GM21447 (cell line): Measurements from ENCODE around the gene RAD50.
"Not testable (repeated sequence)": the region's sequence is repeated elsewhere in the genome, so short reads cannot be mapped to it uniquely, and the experiment has no call there.

ENCODE experiments used
- ATAC-seq: cut with Tn5 transposase; IDR thresholded peaks from one replicate; pipeline ENCODE4 v1.9.1; 2021; ENCODE audit not compliant: unreplicated experiment

Gene RAD50

GRCh38 chr5:132628814-132629213, 72.0 kb downstream of the RAD50 start:
- ATAC-seq, result no peak

- peak; percentile 63 for ATAC-seq
These were observed 72.6 kb downstream of the RAD50 start for GRCh38 chr5:132629230-132629944.

GRCh38 chr5:132633587-132633986, 76.8 kb downstream of the RAD50 start:
- not testable (repeated sequence) for ATAC-seq

- ATAC-seq, result no peak
These were observed 79.1 kb downstream of the RAD50 start for GRCh38 chr5:132635873-132636272.

GRCh38 chr5:132637241-132637640, 80.5 kb downstream of the RAD50 start:
- ATAC-seq, result no peak

GRCh38 chr5:132639706-132640130, 82.9 kb downstream of the RAD50 start:
- ATAC-seq, result peak; percentile 72

- ATAC-seq, result no peak
These were observed 83.8 kb downstream of the RAD50 start for GRCh38 chr5:132640613-132641012.

- ATAC-seq, result no peak
These were observed 84.5 kb downstream of the RAD50 start for GRCh38 chr5:132641241-132641723.

- ATAC-seq, result no peak
These were observed 85.1 kb downstream of the RAD50 start for GRCh38 chr5:132641841-132642240.

GRCh38 chr5:132644177-132644576, 87.4 kb downstream of the RAD50 start:
- no peak for ATAC-seq

- no peak for ATAC-seq
These were observed 89.9 kb downstream of the RAD50 start for GRCh38 chr5:132646583-132647266.

- ATAC-seq, result no peak
These were observed 90.7 kb downstream of the RAD50 start for GRCh38 chr5:132647473-132647872.

GRCh38 chr5:132648355-132648754, 91.6 kb downstream of the RAD50 start:
- ATAC-seq, result no peak

- ATAC-seq, result no peak
These were observed 95.2 kb downstream of the RAD50 start for GRCh38 chr5:132651838-132652469.

- no peak for ATAC-seq
These were observed 96.9 kb downstream of the RAD50 start for GRCh38 chr5:132653716-132654115.

- ATAC-seq, result no peak
These were observed 99.3 kb downstream of the RAD50 start for GRCh38 chr5:132655821-132656773.

- no peak for ATAC-seq
These were observed 100.1 kb downstream of the RAD50 start for GRCh38 chr5:132656774-132657355.

GRCh38 chr5:132657676-132658380, 101.1 kb downstream of the RAD50 start, which contains the start of gene IL13:
Gene IL13 (plus strand): TSS chr5:132658173. CDS start chr5:132658187, 14 bp downstream.
- no peak for ATAC-seq
